SU-DHL-6 (cell line): ENCODE measurements around the gene RADIL.

Experiments used
- H2AFZ ChIP-seq: fragments of 200-600 bp; sonication (generic); 2 replicates; pipeline ENCODE4 v1.6.1; 2014; ENCODE audit warnings: low read depth, mild to moderate bottlenecking, moderate library complexity, mixed read lengths, antibody characterized with exemption, low read length; ENCODE audit not compliant: severe bottlenecking
- H3F3A ChIP-seq: fragments of 200-600 bp; shearing (Covaris generic); 2 replicates; pipeline ENCODE4 v1.6.0; 2016; ENCODE audit warnings: antibody characterized with exemption, mild to moderate bottlenecking; ENCODE audit not compliant: insufficient read depth
- H3K27ac ChIP-seq: fragments of 200-600 bp; sonication (generic); 2 replicates; pipeline ENCODE4 v1.5.1; 2016; ENCODE audit warnings: low read depth, mild to moderate bottlenecking, low read length, moderate library complexity, mixed read lengths
- H3K27me3 ChIP-seq: fragments of 200-600 bp; sonication (generic), shearing (Covaris generic); 2 replicates; pipeline ENCODE4 v1.6.0; 2014; ENCODE audit warnings: mild to moderate bottlenecking, low read length
- H3K36me3 ChIP-seq: fragments of 200-600 bp; sonication (generic); 2 replicates; pipeline ENCODE4 v1.6.1; 2014; ENCODE audit warnings: mild to moderate bottlenecking, low read length, mixed read lengths
- H3K4me2 ChIP-seq: fragments of 300-600, 200-600 bp; shearing (Covaris generic), sonication (generic); 2 replicates; pipeline ENCODE4 v1.6.0; 2014; ENCODE audit warnings: low read length, low read depth, mild to moderate bottlenecking; ENCODE audit not compliant: poor library complexity, severe bottlenecking
- H3K4me3 ChIP-seq: fragments of 200-600 bp; sonication (generic); 2 replicates; pipeline ENCODE4 v1.5.1; 2014; ENCODE audit warnings: antibody characterized with exemption, low read length, mild to moderate bottlenecking, mixed read lengths; ENCODE audit not compliant: insufficient read depth, poor library complexity, severe bottlenecking
- H3K79me2 ChIP-seq: fragments of 200-600 bp; sonication (generic); 2 replicates; pipeline ENCODE4 v1.6.1; 2014; ENCODE audit warnings: mild to moderate bottlenecking, low read length, moderate library complexity; ENCODE audit not compliant: insufficient read depth
- H3K9ac ChIP-seq: fragments of 200-600 bp; sonication (generic); 2 replicates; pipeline ENCODE4 v1.7.0; 2014; ENCODE audit warnings: mild to moderate bottlenecking, low read length
- H3K9me2 ChIP-seq: fragments of 200-600 bp; sonication (generic); replicated peaks from 2 replicates; pipeline ENCODE4 v1.6.1; 2014; ENCODE audit warnings: low read length; ENCODE audit not compliant: insufficient read depth
- H3K9me3 ChIP-seq: fragments of 200-600 bp; sonication (generic); 2 replicates; pipeline ENCODE4 v1.6.1; 2014; ENCODE audit warnings: low read length, mixed read lengths; ENCODE audit not compliant: insufficient read depth
- H4K20me1 ChIP-seq: fragments of 200-600 bp; sonication (generic); 2 replicates; pipeline ENCODE4 v1.6.1; 2014; ENCODE audit warnings: low read depth, mild to moderate bottlenecking, antibody characterized with exemption, low read length, moderate library complexity, mixed read lengths
- CTCF ChIP-seq: fragments of 200-600 bp; sonication (generic); IDR thresholded peaks from one replicate; pipeline ENCODE4 v1.5.1; 2017; ENCODE audit warnings: antibody characterized with exemption, mild to moderate bottlenecking, low read length, moderate library complexity; ENCODE audit not compliant: insufficient read depth, poor library complexity, severe bottlenecking
- EZH2phosphoT487 ChIP-seq: fragments of 200-600 bp; sonication (generic), shearing (Covaris generic); conservative IDR thresholded peaks from 2 replicates; pipeline ENCODE4 v1.6.1; 2018; ENCODE audit warnings: mild to moderate bottlenecking, antibody characterized with exemption, low read length, moderate library complexity, mixed read lengths

Gene RADIL

DNA sequence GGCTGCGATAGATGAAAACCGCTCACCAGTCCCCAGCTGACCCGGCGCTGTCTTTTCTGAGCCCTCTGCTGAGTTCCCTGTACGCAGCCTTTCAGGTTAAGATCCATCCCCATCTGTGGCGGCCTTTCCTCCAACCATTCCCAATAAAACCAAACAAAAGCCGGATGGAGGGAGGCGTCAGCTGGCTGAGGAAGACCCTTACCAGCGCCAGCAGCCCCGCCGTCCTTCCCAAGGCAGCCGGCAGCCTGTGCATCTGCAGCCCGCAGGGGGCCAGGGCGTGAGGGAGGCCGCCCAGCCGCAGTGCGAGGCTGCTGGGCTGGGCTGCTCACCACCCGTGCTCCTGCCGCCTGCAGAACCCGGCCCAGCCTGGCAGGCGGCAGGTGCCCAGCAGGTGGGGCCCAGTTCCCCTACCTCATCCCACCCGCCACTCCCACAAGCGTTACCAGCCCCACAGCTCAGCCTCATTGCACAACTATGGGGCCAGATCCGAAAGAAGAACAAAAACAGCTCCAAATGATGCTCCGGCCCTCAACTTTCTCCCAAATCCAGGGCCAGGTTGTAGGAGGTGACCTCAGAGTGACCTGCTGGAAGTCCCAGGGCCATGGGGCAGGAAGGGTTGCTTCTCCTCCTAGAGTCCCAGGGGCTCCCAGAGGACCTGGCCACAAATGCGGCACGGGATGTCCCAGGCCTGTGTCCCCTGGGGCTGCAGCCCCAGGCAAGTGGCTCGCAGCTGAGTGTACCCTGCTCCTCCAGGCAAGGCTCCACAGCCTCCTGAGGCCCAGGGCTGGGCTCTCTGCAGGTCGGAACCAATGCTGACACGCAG is 45.5 kb downstream of the RADIL start:
- Histone ChIP-seq H3K36me3 (no peaks in the 10 kb centered on the region), H3K27me3 (no peaks in the 10 kb centered on the region), H3K4me2 (no peak overlapping the region), H3K79me2 (no peaks in the 10 kb centered on the region), H3K4me3 (no peak overlapping the region), H3K9me2 (no peaks in the 10 kb centered on the region), H2AFZ (no peak overlapping the region), H3K9ac (no peak overlapping the region), H4K20me1 (no peaks in the 10 kb centered on the region), H3F3A (no peaks in the 10 kb centered on the region), H3K27ac (no peak overlapping the region), H3K9me3 (no peaks in the 10 kb centered on the region)
- no peak for TF ChIP-seq CTCF
- TF ChIP-seq EZH2phosphoT487 = no peak

DNA sequence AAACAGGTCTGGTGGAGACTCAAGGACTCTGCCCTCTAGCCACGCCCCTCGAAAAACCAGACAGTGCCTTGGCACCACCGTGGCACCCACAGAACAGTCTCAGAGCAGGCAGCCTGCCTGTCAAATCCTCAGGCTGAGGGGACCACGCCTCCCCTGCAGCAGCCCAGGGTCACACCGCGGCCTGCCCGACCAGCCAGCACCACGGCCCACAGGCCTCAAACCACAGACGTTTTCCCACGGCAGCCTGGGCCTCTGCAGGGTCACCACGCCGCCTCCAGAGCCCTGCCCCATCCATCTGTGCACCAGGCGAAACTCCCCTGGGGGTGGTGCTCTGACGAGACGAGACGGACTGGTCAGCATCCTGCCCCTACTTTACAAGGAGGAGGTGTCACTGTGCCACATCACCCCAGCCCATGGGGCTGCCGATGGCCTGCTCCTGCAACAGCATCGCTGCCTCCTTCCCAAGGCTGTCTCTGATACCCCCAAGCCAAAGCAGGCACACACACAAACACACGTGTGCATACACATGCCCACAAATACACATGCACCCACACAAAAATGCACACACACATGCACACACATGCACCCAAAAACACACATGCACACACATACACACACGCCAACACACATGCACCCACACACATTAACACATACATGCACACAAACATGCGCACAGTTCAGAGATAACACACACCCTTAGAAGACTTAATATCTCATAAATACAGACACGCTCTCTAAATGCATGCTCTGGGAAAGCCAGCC is 46.3 kb downstream of the RADIL start:
- no peaks in the 10 kb centered on the region for H3F3A ChIP-seq
- H3K79me2 ChIP-seq = no peaks in the 10 kb centered on the region
- H3K36me3 ChIP-seq = no peaks in the 10 kb centered on the region
- no peaks in the 10 kb centered on the region for H3K9me2 ChIP-seq
- H3K4me3 ChIP-seq = no peak overlapping the region
- H3K9me3 ChIP-seq = no peaks in the 10 kb centered on the region
- H2AFZ ChIP-seq = no peak overlapping the region
- no peaks in the 10 kb centered on the region for H3K27me3 ChIP-seq
- H3K4me2 ChIP-seq = no peak overlapping the region
- TF ChIP-seq CTCF (no peak), EZH2phosphoT487 (no peak)
- H4K20me1 ChIP-seq = no peaks in the 10 kb centered on the region
- no peak overlapping the region for H3K9ac ChIP-seq
- H3K27ac ChIP-seq = no peak overlapping the region

DNA sequence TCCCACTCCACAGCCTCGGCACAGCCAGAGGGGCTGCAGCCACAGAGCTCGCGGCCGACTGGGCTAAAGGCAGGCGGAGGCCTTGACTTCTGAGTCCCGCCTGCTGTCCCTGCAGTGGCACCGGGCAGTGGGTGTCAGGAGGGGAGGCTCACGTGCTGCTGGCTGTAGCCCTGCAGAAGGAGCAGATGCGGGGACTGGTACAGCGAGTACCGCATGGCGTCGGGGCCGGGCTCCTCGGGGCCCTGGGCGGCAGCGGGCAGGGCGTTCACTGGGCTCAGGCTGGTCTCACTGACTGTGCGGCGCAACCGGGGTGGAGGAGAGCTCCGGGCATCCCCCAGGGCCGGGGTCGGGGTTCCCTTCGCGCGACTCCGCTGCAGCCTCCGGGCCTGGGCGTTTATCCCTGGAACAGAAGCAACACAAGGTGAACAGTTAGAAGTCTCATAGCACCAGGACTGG is 47.3 kb downstream of the RADIL start:
- H3K27ac ChIP-seq = no peak overlapping the region
- no peak overlapping the region for H3K4me2 ChIP-seq

More for the DNA sequence above, 47.3 kb downstream of the RADIL start:
- H3K9me2 ChIP-seq = no peaks in the 10 kb centered on the region
- H3K9me3 ChIP-seq = no peaks in the 10 kb centered on the region
- H3K36me3 ChIP-seq = no peaks in the 10 kb centered on the region
- no peak overlapping the region for H3K9ac ChIP-seq
- no peaks in the 10 kb centered on the region for H3F3A ChIP-seq
- H2AFZ ChIP-seq = no peak overlapping the region
- no peaks in the 10 kb centered on the region for H4K20me1 ChIP-seq
- H3K27me3 ChIP-seq = no peaks in the 10 kb centered on the region
- H3K4me3 ChIP-seq = no peak overlapping the region
- TF ChIP-seq CTCF (no peak), EZH2phosphoT487 (no peak)
- H3K79me2 ChIP-seq = no peaks in the 10 kb centered on the region
